Measurements from ENCODE around the gene FRMD4B.

DNA sequence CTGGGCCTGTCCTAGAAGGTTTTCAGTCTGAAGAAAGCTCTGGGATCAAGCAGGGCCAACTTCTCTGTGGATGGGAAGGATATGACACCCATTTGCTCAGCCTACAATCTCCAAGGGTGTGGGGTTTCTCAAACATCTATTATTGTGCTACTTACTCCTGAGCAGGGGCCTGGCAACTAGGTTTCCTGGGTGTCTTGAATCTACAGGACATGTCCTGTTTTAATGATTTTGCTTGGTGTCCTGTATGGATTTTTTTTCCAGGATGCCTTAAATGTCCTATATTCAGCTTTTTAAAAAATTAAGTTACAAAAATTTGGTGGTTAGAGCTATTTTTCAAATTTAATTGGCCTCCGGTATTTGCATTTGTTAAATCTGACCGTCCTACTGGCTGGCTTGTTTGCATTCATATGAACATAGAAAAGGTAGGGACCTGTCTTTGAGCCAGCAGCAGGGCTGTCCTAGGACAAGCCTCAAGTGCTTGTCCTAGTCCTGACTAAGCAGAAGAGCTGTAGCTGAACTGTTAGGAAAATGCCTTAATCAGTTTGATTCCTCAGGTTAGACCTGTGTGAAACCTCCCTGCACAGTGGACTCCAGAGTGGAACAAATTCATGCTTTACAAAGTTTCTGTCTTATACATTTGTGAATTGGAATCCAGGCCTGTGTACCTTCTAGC, 223.4 kb downstream of the FRMD4B start:
- TF ChIP-seq, protein P1, sequence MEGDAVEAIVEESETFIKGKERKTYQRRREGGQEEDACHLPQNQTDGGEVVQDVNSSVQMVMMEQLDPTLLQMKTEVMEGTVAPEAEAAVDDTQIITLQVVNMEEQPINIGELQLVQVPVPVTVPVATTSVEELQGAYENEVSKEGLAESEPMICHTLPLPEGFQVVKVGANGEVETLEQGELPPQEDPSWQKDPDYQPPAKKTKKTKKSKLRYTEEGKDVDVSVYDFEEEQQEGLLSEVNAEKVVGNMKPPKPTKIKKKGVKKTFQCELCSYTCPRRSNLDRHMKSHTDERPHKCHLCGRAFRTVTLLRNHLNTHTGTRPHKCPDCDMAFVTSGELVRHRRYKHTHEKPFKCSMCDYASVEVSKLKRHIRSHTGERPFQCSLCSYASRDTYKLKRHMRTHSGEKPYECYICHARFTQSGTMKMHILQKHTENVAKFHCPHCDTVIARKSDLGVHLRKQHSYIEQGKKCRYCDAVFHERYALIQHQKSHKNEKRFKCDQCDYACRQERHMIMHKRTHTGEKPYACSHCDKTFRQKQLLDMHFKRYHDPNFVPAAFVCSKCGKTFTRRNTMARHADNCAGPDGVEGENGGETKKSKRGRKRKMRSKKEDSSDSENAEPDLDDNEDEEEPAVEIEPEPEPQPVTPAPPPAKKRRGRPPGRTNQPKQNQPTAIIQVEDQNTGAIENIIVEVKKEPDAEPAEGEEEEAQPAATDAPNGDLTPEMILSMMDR (conservative IDR thresholded peaks at IDR 0.05; ENCODE audit: low read length) = no peak
- TF ChIP-seq EZH2phosphoT487 (IDR thresholded peaks at IDR 0.05; ENCODE audit: borderline replicate concordance) = no peak

Measured in Loucy (cell line).